ENCODE results near the gene PLSCR4.
"Not testable (repeated sequence)": the region's sequence is repeated elsewhere in the genome, so short reads cannot be mapped to it uniquely, and the experiment has no call there.

The PLSCR4 gene

GRCh38 chr3:146250449-146251382 is at the start of gene PLSCR4:
PLSCR4 (minus strand) TSS chr3:146251105; CDS start chr3:146222071, 29,034 bp downstream.
- DNase-seq = no peak

- DNase-seq = not testable (repeated sequence)
Measured at GRCh38 chr3:146293401-146293800, 42.5 kb upstream of the PLSCR4 start.

- no peak for DNase-seq
Measured at GRCh38 chr3:146283781-146284445, 33.0 kb upstream of the PLSCR4 start.

GRCh38 chr3:146280864-146281263 is 30.0 kb upstream of the PLSCR4 start:
- no peak for DNase-seq

- no peak for DNase-seq
Measured at GRCh38 chr3:146279951-146280350, 29.0 kb upstream of the PLSCR4 start.

GRCh38 chr3:146279013-146279412 is 28.1 kb upstream of the PLSCR4 start:
- no peak for DNase-seq

- DNase-seq = no peak
Measured at GRCh38 chr3:146277953-146278631, 27.2 kb upstream of the PLSCR4 start.

- DNase-seq = no peak
Measured at GRCh38 chr3:146275476-146275875, 24.6 kb upstream of the PLSCR4 start.

- no peak for DNase-seq
Measured at GRCh38 chr3:146274833-146275232, 23.9 kb upstream of the PLSCR4 start.

- no peak for DNase-seq
Measured at GRCh38 chr3:146273721-146274407, 23.0 kb upstream of the PLSCR4 start.

- no peak for DNase-seq
Measured at GRCh38 chr3:146271180-146271579, 20.3 kb upstream of the PLSCR4 start.

GRCh38 chr3:146269271-146269670 is 18.4 kb upstream of the PLSCR4 start:
- DNase-seq = no peak

- no peak for DNase-seq
Measured at GRCh38 chr3:146268535-146269219, 17.8 kb upstream of the PLSCR4 start.

GRCh38 chr3:146265720-146266119 is 14.8 kb upstream of the PLSCR4 start:
- no peak for DNase-seq

GRCh38 chr3:146262371-146263110 is 11.6 kb upstream of the PLSCR4 start:
- DNase-seq = no peak

GRCh38 chr3:146259880-146260589 is 9.1 kb upstream of the PLSCR4 start:
- no peak for DNase-seq

- DNase-seq = no peak
Measured at GRCh38 chr3:146256851-146257486, 6.1 kb upstream of the PLSCR4 start.

GRCh38 chr3:146252445-146252844 is 1.5 kb upstream of the PLSCR4 start:
- DNase-seq = not testable (repeated sequence)

GRCh38 chr3:146249921-146250320 is 984 bp downstream of the PLSCR4 start:
- DNase-seq = no peak

- DNase-seq = no peak
Measured at GRCh38 chr3:146247911-146248310, 3.0 kb downstream of the PLSCR4 start.
